NB4 (cell line): Measurements from ENCODE around the gene MAJIN.

Experiments used
- POLR2A ChIP-seq: IDR thresholded peaks from 2 replicates; pipeline ENCODE4 v1.6.1; 2011; ENCODE audit warnings: mild to moderate bottlenecking; ENCODE audit not compliant: insufficient read length; ENCODE audit errors: extremely low read depth
- TF ChIP-seq, protein P1 (sequence below): IDR thresholded peaks from one replicate; pipeline ENCODE4 v1.5.1; 2012; ENCODE audit warnings: low read depth, low read length
- TF ChIP-seq, protein P2 (sequence below): IDR thresholded peaks from 2 replicates; pipeline ENCODE4 v1.6.1; 2011; ENCODE audit warnings: low read depth, low read length

DNA sequence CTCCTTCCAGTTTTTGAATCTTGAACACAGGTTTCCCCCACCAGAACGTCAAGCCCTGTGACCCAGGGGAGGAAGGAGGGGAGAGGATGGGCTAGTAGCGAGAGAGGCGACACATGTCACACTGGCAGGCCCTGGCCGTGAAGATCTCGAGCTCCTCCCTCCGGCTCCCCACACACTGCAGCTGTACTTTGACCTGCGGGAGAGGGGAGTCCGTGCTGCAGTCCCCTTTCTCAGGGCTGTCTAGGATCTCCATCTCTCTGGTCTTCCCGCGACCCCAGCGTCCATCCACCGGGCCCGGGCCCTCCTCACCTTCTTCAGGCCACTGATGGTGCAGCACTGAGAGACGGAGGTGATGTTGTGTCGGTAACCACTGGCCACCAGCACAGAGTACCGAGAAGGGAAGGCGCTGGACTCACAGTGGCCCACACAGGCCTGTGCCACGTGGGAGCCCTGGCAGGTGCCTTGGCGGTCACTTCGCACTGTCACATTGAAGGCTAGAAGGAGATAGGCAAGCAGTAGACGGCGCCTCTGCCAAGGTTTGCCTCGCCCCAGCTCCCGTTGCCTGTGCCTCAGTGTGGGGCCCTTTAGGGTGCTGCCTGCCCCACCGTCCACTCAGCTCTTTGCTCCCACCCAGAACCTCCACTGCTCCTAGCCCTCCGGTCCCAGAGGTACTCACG, 37.1 kb downstream of the MAJIN start:
- no peak for TF ChIP-seq POLR2A
- TF ChIP-seq, protein P1, sequence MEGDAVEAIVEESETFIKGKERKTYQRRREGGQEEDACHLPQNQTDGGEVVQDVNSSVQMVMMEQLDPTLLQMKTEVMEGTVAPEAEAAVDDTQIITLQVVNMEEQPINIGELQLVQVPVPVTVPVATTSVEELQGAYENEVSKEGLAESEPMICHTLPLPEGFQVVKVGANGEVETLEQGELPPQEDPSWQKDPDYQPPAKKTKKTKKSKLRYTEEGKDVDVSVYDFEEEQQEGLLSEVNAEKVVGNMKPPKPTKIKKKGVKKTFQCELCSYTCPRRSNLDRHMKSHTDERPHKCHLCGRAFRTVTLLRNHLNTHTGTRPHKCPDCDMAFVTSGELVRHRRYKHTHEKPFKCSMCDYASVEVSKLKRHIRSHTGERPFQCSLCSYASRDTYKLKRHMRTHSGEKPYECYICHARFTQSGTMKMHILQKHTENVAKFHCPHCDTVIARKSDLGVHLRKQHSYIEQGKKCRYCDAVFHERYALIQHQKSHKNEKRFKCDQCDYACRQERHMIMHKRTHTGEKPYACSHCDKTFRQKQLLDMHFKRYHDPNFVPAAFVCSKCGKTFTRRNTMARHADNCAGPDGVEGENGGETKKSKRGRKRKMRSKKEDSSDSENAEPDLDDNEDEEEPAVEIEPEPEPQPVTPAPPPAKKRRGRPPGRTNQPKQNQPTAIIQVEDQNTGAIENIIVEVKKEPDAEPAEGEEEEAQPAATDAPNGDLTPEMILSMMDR = no peak
- TF ChIP-seq, protein P2, sequence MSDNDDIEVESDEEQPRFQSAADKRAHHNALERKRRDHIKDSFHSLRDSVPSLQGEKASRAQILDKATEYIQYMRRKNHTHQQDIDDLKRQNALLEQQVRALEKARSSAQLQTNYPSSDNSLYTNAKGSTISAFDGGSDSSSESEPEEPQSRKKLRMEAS = no peak
